HG02588 (cell line): Measurements from ENCODE around the gene IGSF9B.

ENCODE experiments used
- ATAC-seq: cut with Tn5 transposase; IDR thresholded peaks from one replicate; pipeline ENCODE4 v1.9.1; 2021; ENCODE audit warnings: mild to moderate bottlenecking, moderate library complexity; ENCODE audit not compliant: unreplicated experiment

The IGSF9B gene

GRCh38 chr11:133983660-133984316 is 27.0 kb upstream of the IGSF9B start:
- ATAC-seq: no peak

DNA sequence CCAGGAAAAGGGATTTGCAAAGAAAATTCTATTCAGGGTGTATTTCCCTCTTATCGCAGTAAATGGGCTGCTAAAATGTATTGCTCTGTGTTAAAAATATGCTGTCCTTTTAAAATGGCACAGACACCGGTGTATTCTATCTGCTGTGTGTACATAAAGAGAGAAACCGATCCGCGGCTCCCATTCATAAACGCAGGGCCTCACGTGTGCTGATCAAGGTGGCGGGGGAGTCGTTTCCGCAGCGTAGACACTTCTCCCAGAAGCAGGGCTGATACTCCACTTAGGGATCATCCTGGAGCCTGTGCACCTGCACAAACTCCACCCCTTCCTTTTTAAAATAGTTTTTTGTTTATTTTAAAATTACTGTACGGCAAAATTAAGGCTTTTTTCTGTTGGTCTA is 26.1 kb upstream of the IGSF9B start:
- ATAC-seq: no peak

DNA sequence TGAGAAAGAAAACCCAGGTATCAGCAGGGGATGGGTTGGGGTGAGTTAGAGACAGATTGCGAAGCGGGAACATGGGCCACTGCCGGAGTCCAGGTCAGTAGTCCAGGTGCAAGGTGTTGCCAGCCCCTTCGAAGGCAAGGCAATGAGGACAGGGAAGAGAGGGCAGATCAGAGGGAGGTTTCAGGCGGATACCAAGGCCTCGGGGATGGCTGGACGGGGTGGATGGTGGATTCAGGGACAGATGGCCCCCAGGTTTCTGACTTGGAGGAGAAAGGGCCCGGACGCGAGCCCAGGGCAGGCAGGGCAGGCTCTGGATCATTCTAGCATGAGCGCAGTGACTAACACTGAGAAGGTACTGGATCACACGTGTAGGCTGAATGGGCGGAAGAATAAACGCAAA is 25.4 kb upstream of the IGSF9B start:
- no peak for ATAC-seq

DNA sequence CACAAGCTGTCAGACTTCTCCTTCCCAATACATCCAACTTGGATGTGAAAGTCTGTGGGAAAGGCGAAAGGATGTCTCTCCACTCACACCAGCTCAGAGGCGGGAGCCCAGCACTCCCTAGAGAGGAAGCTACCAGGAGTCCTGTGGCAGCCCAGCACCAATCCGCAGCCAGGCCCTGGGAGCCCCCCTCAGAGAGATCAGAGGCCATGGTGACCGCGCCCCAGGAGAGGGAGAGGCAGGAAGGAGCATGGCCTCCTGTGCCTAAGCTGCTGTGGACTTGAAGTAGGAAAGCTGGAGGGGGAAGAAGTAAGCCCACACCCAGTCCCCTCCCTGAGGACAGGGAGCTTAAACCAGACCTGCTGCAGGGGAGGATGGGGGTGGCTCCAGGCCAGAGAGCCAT is 24.4 kb upstream of the IGSF9B start:
- ATAC-seq: no peak

DNA sequence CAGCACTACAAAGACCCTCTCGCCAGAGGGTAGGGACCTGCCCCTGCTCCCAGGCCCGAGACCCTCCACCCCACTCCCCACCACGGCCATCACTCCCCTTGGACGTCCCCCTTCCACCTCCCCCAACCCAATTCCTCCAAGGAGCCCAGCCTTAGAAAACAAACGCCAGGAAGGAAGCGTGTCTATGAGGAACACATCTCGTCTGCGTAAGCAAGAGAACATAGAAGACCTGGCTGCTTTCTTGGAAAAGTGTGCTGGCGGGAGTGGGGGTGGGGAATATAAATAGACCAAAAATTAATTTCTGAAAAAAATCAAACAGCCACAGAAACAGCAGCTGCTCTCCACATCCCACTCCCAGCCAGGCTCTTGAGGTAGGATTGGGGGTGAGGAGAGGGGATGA is 23.9 kb upstream of the IGSF9B start:
- no peak for ATAC-seq

- ATAC-seq: no peak
Observed at GRCh38 chr11:133978794-133979193, 22.0 kb upstream of the IGSF9B start.

DNA sequence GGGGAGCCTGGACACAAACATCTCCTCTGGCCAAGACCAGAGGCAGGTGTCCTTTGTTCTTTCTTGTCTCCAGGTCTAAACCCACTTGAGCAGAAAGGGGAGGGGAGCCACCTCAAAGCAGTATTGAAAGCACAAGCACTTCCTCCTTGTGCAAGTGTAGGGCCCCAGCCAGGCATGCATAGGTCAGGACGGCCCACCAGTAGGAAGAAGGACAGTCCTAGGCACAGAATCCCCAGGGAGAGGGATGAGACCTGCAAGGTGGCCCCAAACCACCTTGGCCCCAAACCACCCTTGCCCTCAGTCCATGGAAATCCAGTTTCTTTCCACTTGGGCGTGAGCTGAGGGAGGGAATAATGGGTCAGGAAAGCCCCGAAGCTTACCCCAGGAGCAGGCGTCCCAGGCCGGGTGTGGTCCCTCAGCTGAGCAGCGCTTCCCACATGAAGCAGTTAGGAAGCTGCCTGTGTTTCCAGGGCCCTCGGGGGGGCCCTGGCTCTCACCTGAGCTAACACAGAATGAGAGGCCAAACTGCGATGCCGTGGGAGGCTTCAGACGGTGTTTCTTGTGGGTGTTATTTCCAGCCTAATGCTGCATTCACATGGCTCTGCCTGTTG is 20.4 kb upstream of the IGSF9B start:
- ATAC-seq: peak; percentile 97

GRCh38 chr11:133975488-133975849 is 18.7 kb upstream of the IGSF9B start:
- no peak for ATAC-seq

- ATAC-seq: no peak
Observed at GRCh38 chr11:133974836-133975487, 18.2 kb upstream of the IGSF9B start.

DNA sequence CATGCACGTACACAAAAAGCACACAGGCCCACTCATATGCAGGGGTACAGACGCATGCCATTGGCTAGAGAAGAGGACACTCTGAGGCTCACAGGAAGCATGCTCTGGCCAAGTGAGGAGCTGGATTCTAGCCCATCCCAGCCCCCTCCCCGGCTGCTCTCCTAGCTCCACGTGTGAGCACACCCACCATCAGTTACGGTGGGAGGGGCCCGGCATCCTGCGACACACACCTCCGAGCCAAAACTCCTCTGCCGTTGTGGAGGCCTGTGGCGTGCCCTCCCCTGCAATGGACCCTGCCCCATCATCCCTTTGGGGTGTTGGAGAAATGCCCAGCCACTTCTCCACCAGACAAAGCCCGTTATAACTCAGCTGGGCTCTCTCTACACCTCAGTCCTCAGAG is 15.1 kb upstream of the IGSF9B start:
- ATAC-seq: no peak

GRCh38 chr11:133969112-133969511 is 12.3 kb upstream of the IGSF9B start:
- ATAC-seq: no peak

- no peak for ATAC-seq
Observed at GRCh38 chr11:133968300-133968699, 11.5 kb upstream of the IGSF9B start.

- ATAC-seq: no peak
Observed at GRCh38 chr11:133967599-133968238, 11.0 kb upstream of the IGSF9B start.

DNA sequence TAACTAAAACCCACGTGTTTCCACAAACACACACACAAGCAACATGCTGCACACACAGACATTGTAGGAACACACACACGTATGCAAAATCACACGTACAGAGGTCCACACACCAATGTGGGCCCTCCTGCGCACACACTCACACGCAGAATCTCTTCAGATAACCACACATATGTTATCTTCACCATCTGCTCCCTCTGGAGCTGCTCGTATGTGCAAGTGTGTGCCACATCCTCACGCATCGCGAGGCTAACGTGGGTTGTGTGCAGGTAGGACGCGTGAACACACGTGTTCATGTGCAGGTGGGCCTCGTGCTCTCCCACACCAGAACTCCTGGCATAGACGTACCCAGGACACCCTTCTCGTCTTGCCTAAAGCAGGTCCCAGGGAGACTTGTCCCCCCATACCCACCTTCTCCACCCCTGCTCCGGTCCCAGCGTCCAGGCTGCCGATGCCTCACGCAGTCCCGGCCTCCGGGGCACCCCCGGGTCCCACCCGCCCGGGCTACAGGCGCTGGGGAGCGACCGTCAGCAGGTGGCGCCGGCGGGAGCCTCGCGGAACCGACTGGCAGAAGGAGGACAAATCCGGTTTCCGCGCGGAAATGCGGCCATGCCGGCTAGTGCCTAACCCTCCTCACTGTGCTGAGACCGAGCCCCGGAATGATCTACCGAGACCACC is 10.3 kb upstream of the IGSF9B start:
- no peak for ATAC-seq

GRCh38 chr11:133966172-133966651 is 9.4 kb upstream of the IGSF9B start:
- no peak for ATAC-seq

GRCh38 chr11:133965031-133965601 is 8.3 kb upstream of the IGSF9B start:
- no peak for ATAC-seq

- no peak for ATAC-seq
Observed at GRCh38 chr11:133964356-133964755, 7.6 kb upstream of the IGSF9B start.

DNA sequence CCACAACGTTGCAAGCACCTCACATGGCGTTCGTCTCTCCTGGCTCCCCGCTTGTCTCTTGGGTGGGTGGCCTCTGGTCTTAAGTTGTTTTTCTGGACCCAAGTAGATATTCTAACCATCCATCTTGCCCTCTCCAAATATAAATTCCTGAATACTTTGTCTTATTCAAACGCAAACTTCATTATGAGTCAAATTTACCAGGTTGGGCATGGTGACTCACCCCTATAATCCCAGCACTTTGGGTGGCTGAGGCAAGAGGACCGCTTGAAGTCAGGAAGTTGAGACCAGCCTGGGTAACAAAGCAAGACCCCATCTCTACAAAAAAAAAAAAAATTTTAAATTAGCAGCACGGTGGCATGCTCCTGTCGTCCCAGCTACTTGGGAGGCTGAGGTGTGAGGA is 5.1 kb upstream of the IGSF9B start:
- no peak for ATAC-seq

GRCh38 chr11:133957900-133958299 is 1.1 kb upstream of the IGSF9B start:
- no peak for ATAC-seq

GRCh38 chr11:133955945-133956421 is 785 bp downstream of the IGSF9B start:
- ATAC-seq: no peak
